Measurements from ENCODE around the gene PLCG2.

PLCG2 gene

DNA sequence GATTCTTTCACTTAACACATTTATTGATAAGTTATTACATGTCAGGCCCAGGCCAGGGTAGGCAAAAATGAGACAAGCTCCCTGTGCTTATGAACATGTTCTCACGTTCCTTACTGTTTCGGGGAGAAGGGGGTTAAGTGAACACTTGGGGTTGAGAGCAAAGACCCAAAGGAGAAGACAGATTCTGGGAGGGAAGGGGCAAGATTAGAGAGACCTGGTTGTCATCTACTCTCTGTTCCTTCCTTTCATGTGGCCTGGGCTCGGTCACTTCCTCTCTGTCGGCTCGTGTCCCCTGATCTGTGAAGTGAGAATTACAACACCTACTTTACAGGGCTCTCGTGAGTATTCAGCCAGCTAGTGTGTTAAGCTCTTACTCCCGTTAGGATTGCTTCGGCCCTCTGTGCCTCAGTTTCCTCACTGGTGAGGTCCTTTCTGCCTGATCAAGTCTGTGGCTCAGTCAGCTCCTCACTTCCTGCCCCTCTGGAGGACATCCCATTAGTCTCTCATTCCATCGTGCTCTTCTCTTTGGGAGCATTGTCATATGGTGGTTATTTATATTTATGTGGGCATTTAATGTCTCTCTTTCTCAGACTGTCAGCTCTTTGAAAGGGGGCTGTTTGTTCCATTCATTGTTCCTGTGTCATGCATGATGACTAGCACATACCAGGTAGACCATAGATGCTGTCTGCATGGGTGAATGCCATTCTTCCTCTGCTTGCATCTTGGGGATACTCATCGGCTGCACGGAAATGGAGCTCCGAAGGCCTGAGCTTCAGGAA lies 38.9 kb downstream of the PLCG2 start:
- no peak for DNase-seq

DNA sequence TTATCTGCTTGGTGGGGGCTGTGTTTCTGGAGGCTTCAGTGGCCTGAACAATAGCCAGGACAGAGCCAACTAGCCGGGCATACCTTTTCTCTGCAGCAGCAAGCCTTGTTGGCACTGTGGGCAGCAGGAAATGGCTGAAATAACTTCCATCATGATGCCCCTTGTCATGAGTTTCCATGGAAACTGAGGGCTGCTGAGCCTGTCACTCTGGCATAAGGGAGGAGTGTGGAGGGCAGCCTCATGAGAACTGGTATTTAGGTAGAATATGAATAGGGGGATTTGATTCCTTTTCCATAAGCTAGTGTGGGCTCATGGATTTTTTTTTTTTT lies 39.4 kb downstream of the PLCG2 start:
- DNase-seq, result no peak

DNA sequence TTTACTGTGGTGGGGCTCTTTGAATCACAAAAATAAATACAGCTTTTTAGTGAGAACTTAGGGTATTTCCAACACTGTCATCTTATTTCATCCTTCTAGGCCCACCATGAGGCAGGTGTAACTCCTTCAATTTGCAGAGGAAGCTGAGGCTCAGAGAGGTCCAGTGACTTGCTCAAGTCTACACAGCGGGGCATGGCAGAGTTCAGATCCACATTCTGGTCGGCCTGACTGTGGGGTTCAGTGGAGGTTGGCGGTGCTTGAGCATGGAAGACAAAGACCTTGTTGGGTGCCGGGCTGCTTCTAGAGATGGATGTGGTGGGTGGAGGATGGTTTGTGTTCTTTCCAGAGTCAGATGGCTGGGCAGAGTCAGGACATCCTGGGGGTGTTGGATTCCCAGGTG lies 39.8 kb downstream of the PLCG2 start:
- no peak for DNase-seq

DNA sequence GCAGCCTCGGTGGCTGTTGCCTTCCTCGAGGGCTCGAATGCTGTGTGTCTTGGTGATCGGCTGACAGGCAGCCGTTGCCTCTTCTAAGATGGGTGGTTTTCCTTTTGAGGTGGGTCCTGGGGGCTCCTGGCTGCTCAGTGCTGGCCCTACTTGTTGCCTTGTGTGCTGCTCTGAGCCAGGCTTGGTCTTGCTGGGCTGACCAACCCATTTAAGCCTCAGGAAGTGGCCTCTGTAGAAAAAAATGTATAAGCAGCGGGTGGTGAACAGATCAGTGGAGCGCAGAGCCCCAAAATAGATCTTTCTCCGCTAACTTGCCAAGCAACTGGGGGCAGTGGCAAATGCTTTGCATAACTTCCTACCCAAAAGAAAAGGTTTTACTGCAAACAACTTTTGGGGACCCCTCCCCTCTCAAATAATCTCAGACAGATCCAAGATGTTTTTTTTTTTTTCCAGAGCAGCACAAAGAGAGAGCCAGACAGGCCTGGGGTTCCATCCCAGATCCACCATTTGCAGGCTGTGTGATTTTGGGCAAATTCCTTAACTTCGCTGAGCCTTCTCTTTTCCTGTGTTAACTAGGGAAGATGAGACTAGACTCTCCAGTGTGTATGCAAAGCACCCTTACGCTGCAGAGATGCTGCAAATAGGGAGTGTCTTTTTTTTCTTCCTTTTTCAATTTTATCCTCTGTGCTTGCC lies 42.5 kb downstream of the PLCG2 start:
- no peak for DNase-seq

DNA sequence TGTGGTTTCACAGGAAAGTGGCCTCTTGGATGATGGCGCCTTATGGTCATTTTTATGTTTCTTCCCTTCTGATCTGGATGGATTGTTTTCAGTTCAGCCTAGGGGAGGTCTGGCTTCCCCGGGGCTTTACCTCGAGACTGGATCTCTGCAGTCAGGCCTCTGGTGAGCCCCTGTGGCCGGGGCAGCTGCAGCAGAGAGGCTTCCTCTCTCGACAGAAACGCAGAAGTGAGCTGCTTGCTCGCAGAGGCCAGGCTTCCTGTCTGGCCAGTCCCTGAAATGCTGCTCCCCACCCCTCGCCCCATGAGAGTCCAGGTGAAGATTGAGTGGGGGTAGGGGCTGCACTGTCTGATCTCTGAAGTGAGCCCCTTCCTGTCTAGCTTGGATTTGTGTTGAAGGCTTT lies 44.0 kb downstream of the PLCG2 start:
- no peak for DNase-seq

DNA sequence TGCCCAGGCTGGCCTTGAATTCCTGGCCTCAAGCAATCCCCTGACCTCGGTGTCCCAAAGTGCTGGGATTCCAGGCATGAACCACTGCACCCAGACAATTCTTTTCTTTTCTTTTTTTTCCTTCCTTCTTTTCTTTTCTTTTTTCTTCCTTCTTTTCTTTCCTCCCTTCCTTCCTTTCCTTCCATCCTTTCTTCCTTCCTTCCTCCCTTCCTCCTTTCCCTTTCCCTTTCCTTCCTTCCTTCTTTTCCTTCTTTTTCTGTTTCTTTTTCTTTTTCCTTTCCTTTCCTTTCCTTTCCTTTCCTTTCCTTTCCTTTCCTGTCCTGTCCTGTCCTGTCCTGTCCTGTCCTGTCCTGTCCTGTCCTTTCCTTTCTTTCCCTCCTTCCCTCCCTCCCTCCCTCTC lies 44.6 kb downstream of the PLCG2 start:
- no peak for DNase-seq

DNA sequence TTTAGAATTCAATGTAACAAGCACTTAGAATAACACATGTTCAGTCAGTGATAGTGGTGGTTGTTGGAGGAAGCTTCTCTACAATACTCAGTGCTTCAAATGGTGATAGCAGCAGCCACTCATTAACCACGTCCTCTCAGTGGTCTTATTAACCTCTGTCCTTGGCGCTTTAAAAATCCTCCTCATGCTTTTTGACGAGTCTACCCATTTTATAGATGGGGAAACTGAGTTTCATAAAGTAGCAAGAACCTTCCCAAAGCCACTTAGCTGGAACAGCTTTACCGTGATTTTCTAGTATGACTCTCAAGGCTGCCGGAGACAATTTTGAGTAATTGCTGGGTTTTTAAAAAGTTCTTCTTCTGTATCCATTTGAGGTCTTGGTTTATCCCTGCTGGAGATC lies 47.4 kb downstream of the PLCG2 start:
- DNase-seq, result no peak

DNA sequence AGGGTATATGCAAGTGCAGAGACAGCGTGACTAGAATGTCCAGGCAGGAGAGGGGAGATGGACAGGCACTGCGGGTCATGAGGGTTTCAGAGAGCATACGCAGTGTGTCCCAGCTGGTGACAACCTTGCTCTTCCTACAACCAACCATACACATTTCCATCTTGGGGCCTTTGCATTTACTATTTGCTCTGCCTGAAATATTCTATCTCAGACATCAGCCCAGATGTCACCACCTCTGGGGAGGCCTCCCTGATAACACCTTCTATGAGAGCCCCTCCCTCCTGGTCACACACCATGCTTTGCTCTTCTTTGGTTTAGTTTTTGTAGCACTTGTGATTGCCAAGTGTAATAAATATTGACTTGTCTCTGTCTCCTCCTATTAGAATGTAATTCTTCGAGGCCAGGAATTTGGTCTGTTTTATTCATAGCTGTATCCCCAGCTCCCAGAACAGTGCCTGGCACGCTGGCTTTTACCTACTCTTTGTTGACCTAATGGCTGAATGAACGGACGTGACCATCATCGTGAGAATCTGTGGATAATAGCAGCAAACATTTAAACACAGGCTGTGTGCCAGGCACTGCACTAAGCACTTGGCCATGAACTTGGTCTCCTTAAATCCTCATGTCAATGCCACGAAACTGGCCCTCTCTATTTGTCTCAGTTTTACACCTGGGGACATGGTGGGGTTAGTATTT lies 51.9 kb downstream of the PLCG2 start:
- no peak for DNase-seq

DNA sequence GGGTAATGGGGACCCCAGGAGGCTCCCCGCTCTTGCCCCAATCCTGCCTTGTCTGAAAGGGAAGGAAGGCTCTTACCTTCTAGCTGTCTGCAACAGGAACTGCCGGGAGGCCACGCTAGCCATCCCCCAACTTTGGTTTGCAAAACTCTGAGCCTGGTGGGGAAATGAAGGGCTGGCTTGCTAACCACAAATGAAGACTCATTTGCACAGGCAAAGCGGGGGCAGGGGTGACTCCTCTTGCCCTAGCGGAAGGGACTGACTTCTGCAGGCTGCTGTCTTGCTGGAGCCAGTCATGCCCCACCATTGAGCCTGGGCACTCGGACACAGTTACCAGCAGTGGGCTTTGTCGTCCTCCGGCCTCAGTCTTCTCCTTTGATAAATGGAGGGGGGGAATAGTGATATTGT lies 52.6 kb downstream of the PLCG2 start:
- no peak for DNase-seq

DNA sequence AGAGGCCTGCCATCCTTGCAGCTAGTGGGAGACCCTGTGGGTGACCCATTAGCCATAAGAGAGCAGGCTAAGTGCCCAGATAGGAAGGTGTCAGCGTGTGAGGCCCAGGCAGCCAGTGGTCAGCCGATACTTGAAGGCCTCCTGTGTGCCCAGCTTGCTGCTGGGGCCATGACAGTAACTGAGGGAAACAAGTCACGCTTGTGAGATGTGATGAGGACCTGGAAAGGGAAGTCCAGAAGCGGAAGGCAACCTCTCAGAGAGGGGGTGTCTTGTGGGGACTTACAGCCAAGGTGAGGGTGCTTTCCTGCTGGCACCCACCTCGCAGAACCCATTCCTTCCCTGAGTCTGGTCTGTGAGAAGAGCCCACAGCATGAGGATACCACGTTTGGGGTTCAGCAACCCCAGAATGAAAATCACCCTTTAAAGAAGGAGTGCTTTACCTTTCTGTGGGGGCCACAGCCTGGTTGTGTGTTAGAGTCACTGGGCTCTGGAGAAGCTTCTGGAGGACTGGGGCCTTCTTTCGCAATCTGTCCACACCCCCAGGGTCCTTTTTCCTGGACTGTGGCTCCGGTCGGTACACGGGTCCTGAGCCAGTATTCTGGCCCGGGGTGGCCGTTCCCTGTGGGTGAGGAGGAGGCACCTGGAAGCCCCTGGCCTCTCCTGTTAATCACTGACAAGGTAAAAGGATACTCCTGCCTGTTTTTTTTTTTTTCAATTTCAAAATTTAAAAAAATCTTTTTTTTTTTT lies 53.9 kb downstream of the PLCG2 start:
- DNase-seq, result no peak

DNA sequence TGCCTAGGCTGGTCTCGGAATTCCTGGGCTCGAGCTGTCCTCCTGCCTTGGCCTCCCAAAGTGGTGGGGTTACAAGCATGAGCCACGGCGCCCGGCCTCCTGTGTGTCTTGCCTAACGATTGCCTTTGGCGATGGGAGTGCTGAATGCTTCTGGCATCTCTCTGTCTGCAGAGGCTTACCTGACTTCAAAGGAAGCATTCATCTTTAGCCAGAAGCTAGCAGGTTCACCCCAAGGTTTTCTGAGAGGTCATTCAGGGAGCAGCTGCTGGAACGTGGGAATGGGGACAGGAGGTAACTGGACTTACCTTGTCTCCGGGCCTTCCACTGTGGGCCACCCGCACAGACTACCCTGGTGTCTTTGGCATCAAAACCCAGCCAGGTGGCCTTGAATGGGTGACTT lies 54.7 kb downstream of the PLCG2 start:
- no peak for DNase-seq

DNA sequence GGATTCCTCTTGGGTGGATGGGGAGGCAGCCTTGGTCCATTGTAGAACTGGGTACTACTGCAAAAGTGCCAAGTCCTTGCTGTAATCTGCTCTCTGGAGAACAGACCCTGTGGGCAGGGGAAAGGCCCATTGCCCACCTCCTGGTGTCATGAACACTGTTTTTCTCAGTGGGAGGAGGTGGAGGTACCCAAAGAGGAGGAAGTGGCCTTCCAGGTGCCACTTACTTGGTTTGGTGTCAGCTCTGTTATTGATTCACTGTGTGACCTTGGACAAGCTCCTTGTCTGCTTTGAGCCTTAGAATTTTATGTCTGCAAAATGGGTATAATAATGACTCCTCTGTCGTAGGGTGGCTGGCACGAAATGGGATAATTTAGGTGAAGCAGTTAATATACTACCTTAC lies 55.8 kb downstream of the PLCG2 start:
- no peak for DNase-seq

DNA sequence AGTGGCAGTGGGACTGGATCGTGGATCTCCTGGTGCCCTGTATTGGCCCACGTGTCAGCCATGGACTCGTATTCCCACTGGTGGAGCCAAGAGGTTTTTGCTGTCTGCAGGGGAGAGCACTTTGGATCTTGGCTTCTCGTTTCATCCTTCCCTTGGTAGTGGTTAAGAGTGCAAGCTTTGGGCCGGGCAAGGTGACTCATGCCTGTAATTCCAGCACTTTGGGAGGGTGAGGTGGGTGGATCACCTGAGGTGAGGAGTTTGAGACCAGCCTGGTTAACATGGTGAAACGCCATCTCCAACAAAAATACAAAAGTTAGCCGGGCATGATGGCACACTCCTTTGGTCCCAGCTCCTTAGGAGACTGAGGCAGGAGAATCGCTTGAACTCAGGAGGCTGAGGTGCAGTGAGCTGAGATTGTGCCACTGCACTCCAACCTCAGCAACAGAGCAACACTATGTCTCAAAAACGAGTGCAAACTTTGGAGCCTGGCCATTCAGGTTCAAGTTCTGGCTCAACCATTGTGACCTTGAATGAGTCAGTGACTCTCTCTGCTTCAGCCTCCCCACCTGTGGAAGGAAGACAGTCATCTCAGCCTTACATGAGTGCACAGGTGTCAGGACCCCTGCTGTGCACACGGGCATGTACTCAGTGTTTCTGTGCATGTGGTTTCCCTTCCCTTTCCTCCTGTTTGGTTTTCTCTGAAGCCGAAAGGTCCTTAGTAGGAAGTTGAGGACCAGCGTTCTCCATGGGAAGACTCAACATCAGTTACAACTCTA lies 57.4 kb downstream of the PLCG2 start:
- no peak for DNase-seq

DNA sequence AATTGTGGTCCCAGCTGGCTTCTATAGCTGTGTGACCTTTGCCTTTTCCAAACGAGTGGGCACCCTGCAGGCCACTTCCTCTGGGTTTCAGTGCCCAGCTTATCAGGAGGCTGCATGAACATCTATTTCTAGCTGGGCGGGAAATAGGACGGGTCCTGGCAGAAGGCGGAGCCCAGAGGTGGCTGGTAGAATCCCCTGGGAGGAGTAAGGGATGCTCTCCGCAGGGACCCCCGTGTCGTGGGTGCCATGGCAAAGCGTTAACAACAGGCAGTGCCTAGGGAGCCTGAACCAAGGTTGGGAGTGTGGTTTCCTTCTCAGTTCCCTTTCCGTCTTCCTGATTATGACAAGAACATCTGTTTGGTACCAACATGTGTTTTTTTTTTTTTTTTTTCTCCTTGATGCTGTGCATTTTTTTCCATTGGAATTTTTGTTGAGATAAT lies 58.2 kb downstream of the PLCG2 start:
- DNase-seq, result no peak

DNA sequence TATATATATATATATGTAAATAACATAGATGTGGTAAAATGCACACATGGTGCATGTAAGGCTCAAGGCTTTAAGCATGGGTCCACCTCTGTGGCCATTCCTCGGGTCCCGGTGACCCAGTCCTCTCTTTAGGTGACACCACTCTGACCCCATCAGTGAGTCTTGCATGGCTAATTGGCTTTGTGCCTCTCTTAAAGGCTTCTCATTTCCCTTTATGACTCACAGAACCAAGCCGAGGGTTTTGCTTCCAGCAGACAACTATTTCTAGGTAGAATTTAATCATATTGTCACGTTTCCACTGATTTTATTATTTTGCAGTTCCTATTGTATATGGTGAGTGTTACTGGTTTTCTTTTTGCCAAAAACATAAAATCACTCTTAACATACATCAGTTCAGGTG lies 59.7 kb downstream of the PLCG2 start:
- no peak for DNase-seq

DNA sequence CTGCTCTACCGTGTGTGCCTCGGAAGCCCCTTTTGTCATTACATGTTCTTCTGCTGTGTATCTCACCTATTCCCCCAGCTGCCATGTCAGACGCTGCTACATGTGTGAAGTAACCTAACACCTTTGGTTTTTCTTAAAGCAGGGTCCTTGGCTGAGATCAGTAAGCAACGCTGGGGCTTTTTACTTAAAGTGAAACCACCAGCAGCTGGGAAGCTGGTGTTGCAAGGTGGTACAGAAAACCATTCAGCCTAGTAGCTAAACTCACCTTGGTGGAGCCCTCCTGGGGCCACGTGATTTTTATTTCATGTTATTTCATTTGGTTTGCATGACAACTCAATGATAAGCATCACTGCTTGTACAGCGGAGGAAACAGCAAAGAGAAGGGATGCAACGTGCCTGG lies 62.6 kb downstream of the PLCG2 start:
- no peak for DNase-seq

DNA sequence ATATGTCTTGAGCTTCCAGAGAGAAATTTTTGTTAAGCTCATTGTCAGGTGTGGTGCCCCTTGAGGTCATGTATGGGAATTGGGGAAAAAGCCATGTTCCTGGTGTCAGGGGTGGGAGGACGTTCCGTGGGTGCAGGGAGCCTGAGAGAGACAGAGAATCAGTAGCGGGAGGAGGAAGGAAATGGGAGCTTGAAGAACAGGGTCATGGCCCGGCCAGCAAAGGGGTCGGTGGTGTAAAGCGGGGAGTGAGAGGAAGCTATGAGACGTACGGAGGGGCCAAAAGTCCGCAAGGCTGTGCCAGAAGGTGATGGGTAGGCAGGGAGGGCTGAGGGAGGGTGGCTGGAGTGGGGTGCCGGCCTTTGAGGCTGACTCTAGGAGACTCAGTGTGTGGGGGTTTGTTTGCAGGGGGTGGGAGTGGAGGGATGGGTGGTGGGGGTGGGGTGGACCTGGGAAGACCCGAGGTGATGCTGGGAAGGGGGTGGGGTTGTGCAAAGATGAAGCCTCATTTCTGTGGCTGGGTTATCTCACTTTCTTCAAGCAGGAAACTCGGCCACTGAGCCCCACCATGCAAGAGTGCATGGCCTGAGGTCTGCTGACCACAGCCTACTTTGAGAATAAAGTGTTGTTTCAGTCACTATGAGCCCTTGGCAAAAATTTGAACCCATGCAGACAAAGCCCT lies 63.6 kb downstream of the PLCG2 start:
- no peak for DNase-seq

DNA sequence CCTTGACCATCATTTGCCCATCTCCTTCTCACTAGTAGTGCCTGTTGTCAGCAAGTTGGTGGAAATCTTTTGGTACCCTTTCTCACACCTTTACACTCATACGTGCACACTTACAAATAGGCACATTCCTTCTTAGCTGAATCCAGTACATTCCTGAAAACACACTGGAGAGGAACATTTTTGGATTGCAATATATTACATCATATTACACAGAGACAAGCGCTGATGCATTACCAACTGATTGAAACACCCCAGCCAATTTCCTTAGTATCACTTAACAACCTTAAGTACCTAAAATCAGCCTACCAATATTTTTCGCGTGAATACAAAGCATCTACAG lies 64.1 kb downstream of the PLCG2 start:
- no peak for DNase-seq

DNA sequence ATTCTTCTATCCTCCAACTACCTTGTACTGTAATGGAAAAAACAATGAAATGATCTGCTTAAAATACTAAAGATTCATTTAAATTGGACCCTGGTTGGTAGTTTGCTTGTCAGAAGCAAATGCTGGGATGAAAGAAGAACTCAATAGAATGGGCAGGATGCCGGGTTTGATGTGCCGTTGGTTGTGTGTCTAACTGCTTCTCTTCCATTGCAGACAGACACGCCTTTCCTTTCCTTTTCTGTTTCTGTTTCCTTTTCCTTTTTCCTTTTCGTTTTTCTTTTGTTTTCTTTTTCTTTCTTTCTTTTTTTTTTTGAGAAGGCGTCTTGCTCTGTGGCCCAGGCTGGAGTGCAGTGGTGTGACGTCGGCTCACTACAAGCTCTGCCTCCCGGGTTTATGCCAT lies 64.6 kb downstream of the PLCG2 start:
- no peak for DNase-seq

DNA sequence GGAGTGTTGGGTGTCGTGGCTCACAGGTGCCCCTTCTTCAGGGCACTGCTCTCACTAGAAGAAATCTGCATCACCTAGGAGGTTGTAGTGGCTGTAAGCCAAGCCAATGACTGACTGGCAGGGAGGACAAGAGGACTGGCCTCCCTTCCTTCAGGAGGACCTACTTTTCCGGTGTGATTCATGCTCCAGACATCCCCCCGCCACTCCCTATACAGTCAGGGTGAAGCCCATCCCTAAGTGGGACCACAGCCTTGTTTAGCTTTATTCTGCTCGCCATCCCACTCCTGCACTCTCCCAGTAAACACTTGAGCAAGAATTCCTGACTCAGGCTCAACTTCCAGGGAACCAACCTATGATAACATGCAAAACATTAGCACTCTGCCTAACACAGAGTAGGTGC lies 67.0 kb downstream of the PLCG2 start:
- no peak for DNase-seq

DNA sequence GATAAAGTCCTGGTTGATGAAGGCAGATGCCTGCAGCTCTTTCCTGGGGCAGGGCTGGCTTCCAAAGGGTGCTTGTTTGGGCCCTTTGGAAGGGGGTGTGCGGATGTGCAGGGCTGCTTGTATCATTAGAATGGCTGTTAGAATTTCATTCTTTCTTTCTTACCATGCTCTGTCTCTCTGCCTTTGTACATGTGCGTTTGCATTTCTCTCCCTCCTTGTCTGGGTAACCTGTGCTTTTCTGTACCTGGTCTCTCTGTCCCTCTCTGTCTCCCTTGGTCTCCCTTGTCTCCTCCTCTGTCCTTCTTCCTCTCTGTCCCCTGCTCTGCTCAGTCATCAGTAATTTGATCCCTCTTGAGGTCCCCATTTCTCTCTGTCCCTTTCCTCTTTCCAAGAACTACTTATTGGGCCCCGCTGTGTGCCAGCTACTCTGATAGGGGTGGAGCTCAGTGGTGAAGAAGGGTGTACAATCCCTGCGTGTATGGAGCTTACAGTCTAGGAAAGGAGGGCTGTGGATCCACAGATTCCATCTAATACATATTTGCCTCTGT lies 69.3 kb downstream of the PLCG2 start:
- DNase-seq, result no peak
